H1 (cell line): ENCODE results near the gene PRR12.

Experiments used
- CTCF ChIP-seq, 3 experiments: IDR thresholded peaks; 1 replicate in 2 of 3; 2 replicates in 1 of 3; pipeline versions ENCODE4 v1.5.1 to v1.6.1; 2011; ENCODE audit warnings: low read length in 3 of 3, mild to moderate bottlenecking in 3 of 3, inconsistent platforms in 2 of 3, low read depth in 1 of 3, moderate library complexity in 1 of 3; ENCODE audit not compliant: insufficient read depth in 1 of 3; ENCODE audit errors: control extremely low read depth in 1 of 3
- POLR2A ChIP-seq, 2 experiments: IDR thresholded peaks; 1 replicate in 1 of 2; 2 replicates in 1 of 2; pipeline ENCODE4 v1.6.1; 2011; ENCODE audit warnings: low read depth in 2 of 2, low read length in 2 of 2, mild to moderate bottlenecking in 2 of 2; ENCODE audit errors: control extremely low read depth in 1 of 2

GRCh38 chr19:49559928-49560327, 31.1 kb upstream of the PRR12 start:
- TF ChIP-seq CTCF (IDR thresholded peaks at IDR 0.05; ENCODE audit: control extremely low read depth in 1 of 3, insufficient read depth in 1 of 3, low read depth in 1 of 3, low read length in 3 of 3) (no peak), POLR2A (IDR thresholded peaks at IDR 0.05; ENCODE audit: control extremely low read depth in 1 of 2, low read depth in 2 of 2, low read length in 2 of 2) (no peak)
